HepG2 (cell line): Measurements from ENCODE around the gene STK32C. TPM values are rescaled to one million over a fixed set of nuclear protein-coding genes. Genes with fewer than 3 reads are reported as not detected.
A peak's percentile ranks its signal among the peaks of the same experiment; 100 is the strongest.

Experiments used
- ARID2 ChIP-seq: sonication (generic); formaldehyde crosslinking; IDR thresholded peaks from 2 replicates; pipeline ENCODE4 v1.8.1; 2022; ENCODE audit warnings: mild to moderate bottlenecking, missing genetic modification reagents, borderline replicate concordance
- CTCF ChIP-seq: sonication (generic); formaldehyde crosslinking; IDR thresholded peaks from 2 replicates; pipeline ENCODE4 v1.5.0; 2020; ENCODE audit warnings: mild to moderate bottlenecking, missing genetic modification reagents, moderate library complexity
- HDAC1 ChIP-seq: sonication (generic); formaldehyde crosslinking; IDR thresholded peaks from 2 replicates; pipeline ENCODE4 v1.5.1; 2020; ENCODE audit warnings: mild to moderate bottlenecking, missing genetic modification reagents
- HIVEP1 ChIP-seq: sonication (generic); formaldehyde crosslinking; IDR thresholded peaks from 2 replicates; pipeline ENCODE4 v1.4.0; 2020; ENCODE audit warnings: mild to moderate bottlenecking, missing genetic modification reagents
- HNF4G ChIP-seq, 2 experiments: sonication (generic) in 1 of 2; formaldehyde crosslinking in 1 of 2; IDR thresholded peaks; 2 replicates each; pipeline versions ENCODE4 v1.4.0 to v1.6.1; 2011 to 2020; ENCODE audit warnings: borderline replicate concordance in 2 of 2, low read depth in 2 of 2, mild to moderate bottlenecking in 2 of 2, low read length in 1 of 2, missing genetic modification reagents in 1 of 2, moderate library complexity in 1 of 2
- POLR2A ChIP-seq, 2 experiments: IDR thresholded peaks; 2 replicates each; pipeline ENCODE4 v1.6.1; 2011; ENCODE audit warnings: low read depth in 2 of 2, low read length in 2 of 2, mild to moderate bottlenecking in 1 of 2, moderate library complexity in 1 of 2; ENCODE audit not compliant: insufficient read depth in 1 of 2
- PRDM4 ChIP-seq: sonication (generic); formaldehyde crosslinking; IDR thresholded peaks from 2 replicates; pipeline ENCODE4 v1.9.0; 2021; ENCODE audit warnings: missing genetic modification reagents, borderline replicate concordance
- RERE ChIP-seq: IDR thresholded peaks from 2 replicates; pipeline ENCODE4 v1.6.1; 2016; ENCODE audit warnings: low read depth, missing genetic modification reagents, missing compliant biosample characterization
- SCMH1 ChIP-seq: sonication (generic); formaldehyde crosslinking; IDR thresholded peaks from 2 replicates; pipeline ENCODE4 v1.9.0; 2021; ENCODE audit warnings: missing genetic modification reagents, mild to moderate bottlenecking, borderline replicate concordance
- ZBTB33 ChIP-seq: sonication (generic); formaldehyde crosslinking; IDR thresholded peaks from 2 replicates; pipeline ENCODE4 v1.4.0; 2020; ENCODE audit warnings: missing genetic modification reagents
- ZBTB38 ChIP-seq: sonication (generic); formaldehyde crosslinking; IDR thresholded peaks from 2 replicates; pipeline ENCODE4 v1.5.1; 2020; ENCODE audit warnings: mild to moderate bottlenecking, missing genetic modification reagents
- ZFX ChIP-seq: sonication (generic); formaldehyde crosslinking; IDR thresholded peaks from 2 replicates; pipeline ENCODE4 v1.4.0; 2020; ENCODE audit warnings: mild to moderate bottlenecking, low read depth, missing genetic modification reagents, moderate library complexity
- ZNF34 ChIP-seq: sonication (generic); formaldehyde crosslinking; IDR thresholded peaks from 2 replicates; pipeline ENCODE4 v1.4.0; 2020; ENCODE audit warnings: mild to moderate bottlenecking, missing genetic modification reagents, borderline replicate concordance
- ZNF510 ChIP-seq: sonication (generic); formaldehyde crosslinking; IDR thresholded peaks from 2 replicates; pipeline ENCODE4 v1.4.0; 2020; ENCODE audit warnings: low read depth, mild to moderate bottlenecking, missing genetic modification reagents
- ZNF547 ChIP-seq: sonication (generic); formaldehyde crosslinking; IDR thresholded peaks from 2 replicates; pipeline ENCODE4 v1.5.1; 2020; ENCODE audit warnings: mild to moderate bottlenecking, missing genetic modification reagents
- ZSCAN12 ChIP-seq: sonication (generic); formaldehyde crosslinking; IDR thresholded peaks from 2 replicates; pipeline ENCODE4 v1.9.0; 2021; ENCODE audit warnings: mild to moderate bottlenecking, missing genetic modification reagents
- polyA plus RNA-seq, 8 experiments: library from polyadenylated mRNA; depleted of rRNA in 3 of 8; stranded (reverse) in 7 of 8; unstranded in 1 of 8; fragments of >200 nt; fragmentation: Illumina TruSeq in 4 of 8; extraction: Trizol in 4 of 8; gene quantifications; 2 replicates each; pipeline versions ENCODE4 v1.2.1 to v1.2.3, GENCODE V29; 2011 to 2016; ENCODE audit warnings: low read depth in 4 of 8, missing spikeins in 1 of 8, mixed read lengths in 1 of 8; ENCODE audit not compliant: insufficient read depth in 1 of 8
- total RNA-seq, 5 experiments: library from RNA; depleted of rRNA; stranded (reverse); fragments of >200 nt; fragmentation: Illumina TruSeq; extraction: Trizol; gene quantifications; 2 replicates each; pipeline ENCODE4 v1.2.3, GENCODE V29; 2016; ENCODE audit warnings: low read depth in 1 of 5

Gene STK32C
- total and polyA plus RNA-seq, 2 of the 13 experiments (the other 11 are each of a cell fraction or from before 2014, with no cell fraction given): 10.9 to 19.4 TPM

GRCh38 chr10:132307823-132308586, at the start of gene STK32C (continued):
- TF ChIP-seq ZNF34 (CRISPR knock-in tag) (no peak), HNF4G (IDR thresholded peaks at IDR 0.05; ENCODE audit: borderline replicate concordance, low read depth, low read length) (no peak), HNF4G (CRISPR knock-in tag; IDR thresholded peaks at IDR 0.05; ENCODE audit: borderline replicate concordance, low read depth) (no peak), CTCF (CRISPR knock-in tag) (0 out of 2 replicates have a peak, but pooled peaks have one; percentile 9), RERE (CRISPR knock-in tag) (no peak), ZNF510 (CRISPR knock-in tag) (no peak), POLR2A (IDR thresholded peaks at IDR 0.05; ENCODE audit: insufficient read depth in 1 of 2, low read depth in 2 of 2, low read length in 2 of 2) (peak in 1 of 2 experiments; percentile 62; a peak in 2 of 4 replicates), ZSCAN12 (CRISPR knock-in tag) (no peak), SCMH1 (CRISPR knock-in tag) (no peak), ZNF547 (CRISPR knock-in tag) (no peak), HDAC1 (0 out of 2 replicates have a peak, but pooled peaks have one; percentile 41), ZBTB33 (CRISPR knock-in tag) (no peak), HIVEP1 (CRISPR knock-in tag) (no peak), PRDM4 (no peak), ZBTB38 (CRISPR knock-in tag) (no peak), ARID2 (CRISPR knock-in tag) (no peak), ZFX (peak; percentile 22; the same call in 1 of the 2 replicates)
